MCF 10A (cell line): Measurements from ENCODE around the gene LPGAT1. TPM values are rescaled to one million over a fixed set of nuclear protein-coding genes. Genes with fewer than 3 reads are reported as not detected.

Source experiments
- BruUV-seq: library from RNA; stranded (reverse); fragments of 400-500 nt; replicated peaks from 2 replicates; lab custom pipeline; 2021; lab: Mats Ljungman, UMichigan
- CTCF ChIA-PET: fragments of 300-600 bp; sonication (Branson Sonifier 250); formaldehyde crosslinking; extraction: SDS; loops from one replicate; lab custom pipeline; 2021; ENCODE audit warnings: antibody characterized with exemption, inconsistent platforms; lab: Yijun Ruan, JAX
- POLR2A ChIA-PET: fragments of 300-600, 350-650 bp; sonication (Branson Sonifier 250); formaldehyde crosslinking; extraction: SDS; loops from one replicate; lab custom pipeline; 2020; ENCODE audit warnings: antibody characterized with exemption, inconsistent platforms; lab: Yijun Ruan, JAX
- DNase-seq: peaks from one replicate; pipeline ENCODE4 v3.0.0-alpha.2; 2018; ENCODE audit not compliant: unreplicated experiment
- H3K27ac Mint-ChIP-seq: one replicate; pipeline ENCODE4 v1.8.0; 2022; ENCODE audit warnings: mild to moderate bottlenecking, low read depth, mixed read lengths; ENCODE audit not compliant: unreplicated experiment
- H3K27me3 Mint-ChIP-seq: one replicate; pipeline ENCODE4 v1.8.0; 2022; ENCODE audit warnings: mixed read lengths; ENCODE audit not compliant: insufficient read depth, unreplicated experiment
- H3K36me3 Mint-ChIP-seq: one replicate; pipeline ENCODE4 v1.8.0; 2022; ENCODE audit warnings: mild to moderate bottlenecking, moderate library complexity, mixed read lengths; ENCODE audit not compliant: insufficient read depth, unreplicated experiment
- H3K4me1 Mint-ChIP-seq: one replicate; pipeline ENCODE4 v1.8.0; 2022; ENCODE audit warnings: mixed read lengths; ENCODE audit not compliant: insufficient read depth, unreplicated experiment
- H3K4me3 Mint-ChIP-seq: one replicate; pipeline ENCODE4 v1.8.0; 2022; ENCODE audit warnings: mild to moderate bottlenecking, moderate library complexity, mixed read lengths; ENCODE audit not compliant: unreplicated experiment
- H3K9me3 Mint-ChIP-seq: one replicate; pipeline ENCODE4 v1.8.0; 2022; ENCODE audit warnings: mixed read lengths; ENCODE audit not compliant: unreplicated experiment
- CTCF ChIP-seq: fragments of 200-600 bp; IDR thresholded peaks from one replicate; pipeline ENCODE4 v1.8.0; 2022; ENCODE audit warnings: antibody characterized with exemption, mild to moderate bottlenecking; ENCODE audit not compliant: unreplicated experiment
- intact Hi-C: fragments of 100-400 bp; cut with micrococcal nuclease; formaldehyde crosslinking; loops from 2 replicates; pipeline ENCODE4 v1.14.1; 2022
- total RNA-seq: library from RNA; stranded (reverse); gene quantifications from 2 replicates; pipeline ENCODE4 v1.2.3, GENCODE V29; 2022

Gene LPGAT1
- total RNA-seq, 1 experiment from 2014 or later: 76.2 TPM

DNA sequence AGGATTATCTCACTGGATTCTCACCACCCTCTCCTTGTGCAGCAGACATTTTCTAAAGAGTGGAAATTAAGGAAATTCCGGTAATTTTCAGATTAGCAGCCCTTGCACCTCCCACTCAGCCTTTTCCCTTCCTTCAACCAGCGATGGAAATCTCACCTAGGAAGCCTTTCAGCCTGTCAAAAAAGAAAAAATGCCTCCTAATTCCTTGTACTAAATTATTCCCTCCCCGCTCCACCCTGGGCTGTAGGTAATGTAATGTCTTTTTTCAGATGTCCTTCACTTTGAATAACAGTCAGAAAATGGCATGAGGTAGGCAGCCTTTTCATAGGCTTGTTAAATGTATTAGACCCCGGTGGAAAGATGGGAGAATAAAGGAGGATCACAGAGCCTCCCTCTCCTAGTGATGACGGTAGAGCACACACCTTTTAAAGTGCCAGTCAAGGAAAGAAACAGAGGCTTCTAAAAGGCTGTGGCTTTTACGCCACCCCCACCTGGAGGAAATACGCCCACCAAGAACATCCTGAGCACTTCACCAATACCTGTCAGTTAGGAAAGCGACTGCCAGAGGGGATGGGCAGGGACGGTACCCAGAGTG is 92.4 kb downstream of the LPGAT1 start:
- H3K27ac Mint-ChIP-seq: no peak overlapping the region
- H3K9me3 Mint-ChIP-seq: no peaks in the 10 kb centered on the region
- H3K4me3 Mint-ChIP-seq: no peak overlapping the region
- peaks cover 46% of the 10 kb centered on the region for H3K4me1 Mint-ChIP-seq
- POLR2A ChIA-PET: interaction anchor here (0.9 to 1.0 kb wide), 2 partner anchors 10 to 45 kb away, joined by 3 read pairs; no protein-coding TSS in a partner anchor
- no peaks in the 10 kb centered on the region for H3K36me3 Mint-ChIP-seq
- no TSS peak for BruUV-seq
- DNase-seq: no peak
- CTCF ChIA-PET: interaction anchor here (0.8 to 1.3 kb wide), 3 partner anchors 18 to 183 kb away, joined by 3 to 6 read pairs (median 3); no protein-coding TSS in a partner anchor
- no peak for TF ChIP-seq CTCF
- intact Hi-C loops: no loop called here
- no peaks in the 10 kb centered on the region for H3K27me3 Mint-ChIP-seq

- no peak overlapping the region for H3K27ac Mint-ChIP-seq
- TF ChIP-seq CTCF: no peak
- H3K4me1 Mint-ChIP-seq: peaks cover 40% of the 10 kb centered on the region
- H3K36me3 Mint-ChIP-seq: no peaks in the 10 kb centered on the region
- no peak for DNase-seq
- no TSS peak for BruUV-seq
- POLR2A ChIA-PET: interaction anchor here (0.5 to 2.5 kb wide), 7 partner anchors 22 to 91 kb away, joined by 3 to 9 read pairs (median 3); no protein-coding TSS in a partner anchor
- CTCF ChIA-PET: interaction anchor here (0.6 to 6.8 kb wide), 6 partner anchors 14 to 215 kb away, joined by 3 to 55 read pairs (median 4); no protein-coding TSS in a partner anchor
- H3K4me3 Mint-ChIP-seq: no peak overlapping the region
- H3K9me3 Mint-ChIP-seq: no peaks in the 10 kb centered on the region
- no peaks in the 10 kb centered on the region for H3K27me3 Mint-ChIP-seq
- intact Hi-C loops: no loop called here
Observed at GRCh38 chr1:211737115-211738035, 93.2 kb downstream of the LPGAT1 start.

DNA sequence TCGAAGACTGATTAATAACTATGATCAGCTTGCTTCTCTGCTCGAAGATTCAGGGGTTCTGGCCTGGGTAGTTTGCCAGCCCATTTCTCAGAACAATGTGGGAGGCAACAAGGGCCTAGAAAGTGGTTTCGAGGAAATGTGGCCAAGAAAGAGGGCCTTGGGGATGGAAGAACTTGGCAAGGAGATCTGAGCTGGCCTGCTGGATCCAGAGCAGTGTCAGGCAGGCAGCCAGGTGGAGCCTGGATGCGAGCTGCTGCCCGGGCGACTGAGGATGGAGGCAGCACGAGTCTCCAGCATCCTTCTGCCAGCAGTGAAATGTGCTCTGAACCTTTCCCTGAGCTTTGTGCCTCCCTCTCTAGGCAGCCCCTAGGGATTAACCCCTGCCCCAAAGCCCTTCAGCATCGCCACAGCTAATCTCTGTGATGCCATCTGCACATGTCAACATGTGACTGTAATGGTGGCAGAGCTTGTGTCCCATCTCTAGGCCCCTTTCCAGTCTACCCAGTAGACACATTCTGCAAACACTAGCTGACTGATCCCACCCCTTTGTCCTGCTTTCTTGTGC is 94.1 kb downstream of the LPGAT1 start:
- no peaks in the 10 kb centered on the region for H3K27me3 Mint-ChIP-seq
- no peak for TF ChIP-seq CTCF
- intact Hi-C loops: no loop called here
- ChIA-PET POLR2A (interaction anchor here (0.6 to 2.5 kb wide), 25 partner anchors 10 to 301 kb away, joined by 3 to 9 read pairs (median 3); no protein-coding TSS in a partner anchor), CTCF (interaction anchor here (0.6 to 6.8 kb wide), 14 partner anchors 10 to 692 kb away, joined by 3 to 55 read pairs (median 3); partner anchors contain the start of gene SLC30A1)
- DNase-seq: peak; percentile 95
- H3K27ac Mint-ChIP-seq: peak overlapping the region; percentile 70
- peaks cover 31% of the 10 kb centered on the region for H3K4me1 Mint-ChIP-seq
- H3K4me3 Mint-ChIP-seq: peak overlapping the region; percentile 35
- H3K36me3 Mint-ChIP-seq: no peaks in the 10 kb centered on the region
- no peaks in the 10 kb centered on the region for H3K9me3 Mint-ChIP-seq
- no TSS peak for BruUV-seq
